ENCODE data around the gene F2RL3.

F2RL3 gene

DNA sequence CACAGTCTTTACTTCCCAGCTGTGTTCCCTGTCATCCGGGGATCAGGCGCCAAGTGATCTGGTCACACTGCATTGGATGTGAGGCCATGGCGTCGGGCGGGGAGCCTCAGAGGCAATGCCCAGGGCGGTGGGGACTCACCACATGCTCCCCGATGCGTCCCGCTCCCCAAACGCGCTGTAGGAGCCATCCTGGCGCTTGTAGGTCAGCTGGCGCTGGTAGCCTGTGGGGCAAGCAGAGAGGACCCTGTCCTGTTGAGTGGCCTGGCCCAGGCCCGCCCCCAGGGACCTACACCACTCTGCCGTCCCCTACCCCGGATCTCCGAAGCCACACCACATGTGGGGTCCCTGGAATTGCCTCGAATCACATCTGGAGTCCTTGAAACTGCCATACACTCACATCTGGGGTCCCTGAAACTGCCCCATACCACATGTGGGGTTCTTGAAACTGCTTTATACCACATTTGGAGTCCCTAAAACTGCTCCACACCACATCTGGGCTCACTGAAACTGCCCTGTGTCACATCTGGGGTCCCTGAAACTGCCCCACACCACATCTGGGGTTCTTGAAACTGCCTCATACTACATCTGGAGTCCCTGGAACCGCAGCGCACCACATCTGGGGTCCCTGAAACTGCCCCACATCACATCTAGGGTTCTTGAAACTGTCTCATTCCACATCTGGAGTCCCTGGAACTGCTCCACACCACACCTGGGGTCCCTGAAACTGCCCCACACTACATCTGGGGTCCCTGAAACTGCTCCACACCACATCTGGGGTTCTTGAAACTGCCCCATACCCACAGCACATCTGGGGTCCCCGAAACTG, 33.2 kb downstream of the F2RL3 start:
- TF ChIP-seq, protein P1, sequence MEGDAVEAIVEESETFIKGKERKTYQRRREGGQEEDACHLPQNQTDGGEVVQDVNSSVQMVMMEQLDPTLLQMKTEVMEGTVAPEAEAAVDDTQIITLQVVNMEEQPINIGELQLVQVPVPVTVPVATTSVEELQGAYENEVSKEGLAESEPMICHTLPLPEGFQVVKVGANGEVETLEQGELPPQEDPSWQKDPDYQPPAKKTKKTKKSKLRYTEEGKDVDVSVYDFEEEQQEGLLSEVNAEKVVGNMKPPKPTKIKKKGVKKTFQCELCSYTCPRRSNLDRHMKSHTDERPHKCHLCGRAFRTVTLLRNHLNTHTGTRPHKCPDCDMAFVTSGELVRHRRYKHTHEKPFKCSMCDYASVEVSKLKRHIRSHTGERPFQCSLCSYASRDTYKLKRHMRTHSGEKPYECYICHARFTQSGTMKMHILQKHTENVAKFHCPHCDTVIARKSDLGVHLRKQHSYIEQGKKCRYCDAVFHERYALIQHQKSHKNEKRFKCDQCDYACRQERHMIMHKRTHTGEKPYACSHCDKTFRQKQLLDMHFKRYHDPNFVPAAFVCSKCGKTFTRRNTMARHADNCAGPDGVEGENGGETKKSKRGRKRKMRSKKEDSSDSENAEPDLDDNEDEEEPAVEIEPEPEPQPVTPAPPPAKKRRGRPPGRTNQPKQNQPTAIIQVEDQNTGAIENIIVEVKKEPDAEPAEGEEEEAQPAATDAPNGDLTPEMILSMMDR (IDR thresholded peaks at IDR 0.05; ENCODE audit: unreplicated experiment in 3 of 3), result no peak
- Mint-ChIP-seq H3K27ac (no peak overlapping the region), H3K4me1 (no peaks in the 10 kb centered on the region), H3K4me3 (no peak overlapping the region), H3K36me3 (ENCODE audit: low read depth) (peaks cover 49% of the 10 kb centered on the region), H3K9me3 (peaks cover 16% of the 10 kb centered on the region), H3K27me3 (ENCODE audit: low read depth) (no peaks in the 10 kb centered on the region)

DNA sequence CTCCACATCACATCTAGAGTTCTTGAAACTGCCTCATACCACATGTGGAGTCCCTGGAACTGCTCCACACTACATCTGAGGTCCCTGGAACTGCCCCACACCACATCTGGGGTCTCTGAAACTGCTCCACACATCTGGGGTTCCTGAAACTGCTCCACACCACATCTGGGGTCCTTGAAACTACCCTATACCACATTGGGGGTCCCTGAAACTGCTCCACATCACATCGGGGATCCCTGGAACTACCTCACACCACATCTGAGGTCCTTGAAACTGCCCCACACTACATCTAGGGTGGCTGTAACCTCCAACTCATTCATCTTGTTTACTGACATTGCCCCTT, 33.8 kb downstream of the F2RL3 start:
- no peak overlapping the region for H3K4me3 Mint-ChIP-seq
- no peaks in the 10 kb centered on the region for H3K4me1 Mint-ChIP-seq
- peaks cover 20% of the 10 kb centered on the region for H3K9me3 Mint-ChIP-seq
- no peaks in the 10 kb centered on the region for H3K27me3 Mint-ChIP-seq (ENCODE audit: low read depth)
- no peak overlapping the region for H3K27ac Mint-ChIP-seq
- peaks cover 51% of the 10 kb centered on the region for H3K36me3 Mint-ChIP-seq (ENCODE audit: low read depth)
- TF ChIP-seq, protein P1 (IDR thresholded peaks at IDR 0.05; ENCODE audit: unreplicated experiment in 3 of 3), result no peak

DNA sequence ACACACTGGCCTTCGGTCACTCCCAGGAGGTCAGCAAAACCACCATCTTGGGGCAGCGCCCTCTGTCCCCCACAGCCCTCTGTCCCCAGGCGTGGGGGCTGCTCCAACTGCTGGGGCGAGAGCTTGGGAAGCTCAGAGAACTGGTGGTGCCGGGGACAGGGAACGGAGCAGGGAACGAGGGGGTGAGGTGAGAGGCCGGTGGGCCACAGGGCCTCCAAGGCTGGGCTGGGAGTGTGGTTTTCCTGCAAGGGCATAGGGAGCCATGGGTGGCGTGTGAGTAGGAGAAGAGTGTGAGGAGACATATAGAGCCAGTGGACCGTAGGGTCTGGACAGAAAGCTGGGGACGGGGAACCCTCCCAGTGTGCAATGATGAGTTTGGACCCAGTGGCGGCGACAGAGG, 34.1 kb downstream of the F2RL3 start:
- H3K27ac Mint-ChIP-seq, result no peak overlapping the region
- H3K36me3 Mint-ChIP-seq (ENCODE audit: low read depth), result peaks cover 54% of the 10 kb centered on the region
- no peak overlapping the region for H3K4me3 Mint-ChIP-seq
- TF ChIP-seq, protein P1 (IDR thresholded peaks at IDR 0.05; ENCODE audit: unreplicated experiment in 3 of 3), result no peak
- H3K27me3 Mint-ChIP-seq (ENCODE audit: low read depth), result no peaks in the 10 kb centered on the region
- H3K9me3 Mint-ChIP-seq, result peaks cover 20% of the 10 kb centered on the region
- H3K4me1 Mint-ChIP-seq, result no peaks in the 10 kb centered on the region

DNA sequence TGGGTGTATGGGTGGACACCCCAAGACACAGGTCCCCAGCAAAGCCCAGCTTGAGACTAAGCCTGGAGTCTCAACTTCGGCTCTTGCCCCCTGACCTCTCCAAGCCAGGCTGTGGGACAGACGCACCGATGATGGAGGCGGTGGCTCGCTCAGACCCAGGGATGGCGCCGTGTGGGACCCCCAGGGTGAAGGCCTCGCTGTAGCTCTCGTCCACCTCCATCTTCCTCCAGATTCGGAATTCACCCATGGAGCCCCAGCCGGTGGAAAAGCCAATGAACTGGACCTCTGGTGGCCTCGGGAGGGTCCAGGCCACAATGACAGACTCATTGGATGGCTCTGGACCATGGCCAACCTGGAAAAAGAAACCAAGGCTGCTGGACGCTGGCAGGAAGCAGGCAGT, 39.1 kb downstream of the F2RL3 start:
- TF ChIP-seq, protein P1 (IDR thresholded peaks at IDR 0.05; ENCODE audit: unreplicated experiment in 3 of 3), result no peak
- Mint-ChIP-seq H3K4me3 (no peak overlapping the region), H3K4me1 (no peaks in the 10 kb centered on the region), H3K36me3 (ENCODE audit: low read depth) (peaks cover 58% of the 10 kb centered on the region), H3K27me3 (ENCODE audit: low read depth) (no peaks in the 10 kb centered on the region), H3K9me3 (peaks cover 37% of the 10 kb centered on the region), H3K27ac (no peak overlapping the region)

DNA sequence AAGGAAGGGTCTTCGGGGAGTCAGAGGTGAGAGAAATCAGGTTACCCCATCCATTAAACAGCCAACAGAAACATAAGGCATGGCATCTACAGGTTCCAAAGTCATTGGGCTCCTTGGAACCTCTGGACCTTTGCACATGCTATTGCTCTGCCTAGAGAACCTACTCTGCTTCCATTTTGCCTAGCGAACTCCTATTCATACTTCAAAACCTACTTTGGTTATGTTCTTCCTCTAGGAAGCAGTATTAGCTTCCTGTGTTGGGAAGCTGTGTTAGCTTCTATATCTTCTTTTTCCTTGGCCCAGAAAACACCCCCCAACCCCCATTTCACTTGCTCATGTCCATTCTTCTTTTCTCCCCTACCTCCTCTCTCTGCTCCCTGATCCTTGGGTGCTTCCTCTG, 39.6 kb downstream of the F2RL3 start:
- peaks cover 56% of the 10 kb centered on the region for H3K36me3 Mint-ChIP-seq (ENCODE audit: low read depth)
- TF ChIP-seq, protein P1 (IDR thresholded peaks at IDR 0.05; ENCODE audit: unreplicated experiment in 3 of 3), result no peak
- no peak overlapping the region for H3K27ac Mint-ChIP-seq
- no peaks in the 10 kb centered on the region for H3K4me1 Mint-ChIP-seq
- no peaks in the 10 kb centered on the region for H3K27me3 Mint-ChIP-seq (ENCODE audit: low read depth)
- H3K9me3 Mint-ChIP-seq, result peaks cover 38% of the 10 kb centered on the region
- H3K4me3 Mint-ChIP-seq, result no peak overlapping the region

DNA sequence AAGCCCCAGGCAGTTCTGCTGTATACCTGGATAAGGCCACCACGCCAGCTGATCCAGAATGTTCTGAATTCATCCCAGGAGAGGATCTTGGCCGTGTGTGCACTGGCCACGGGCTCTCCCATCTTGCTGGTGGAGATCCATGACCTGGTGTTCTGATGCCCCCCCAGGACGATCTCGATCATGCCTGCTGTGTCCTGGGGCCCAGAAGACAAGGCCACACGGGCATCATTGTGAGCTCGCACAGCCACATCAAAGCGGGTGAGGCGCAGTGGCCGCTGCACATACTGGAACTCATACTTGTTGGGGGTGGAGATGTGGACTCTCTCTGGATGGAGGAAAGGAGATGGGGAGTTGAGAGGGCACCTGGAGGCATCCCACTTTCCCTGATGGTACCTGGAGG, 40.1 kb downstream of the F2RL3 start:
- H3K4me1 Mint-ChIP-seq, result no peaks in the 10 kb centered on the region
- H3K27me3 Mint-ChIP-seq (ENCODE audit: low read depth), result no peaks in the 10 kb centered on the region
- peaks cover 44% of the 10 kb centered on the region for H3K9me3 Mint-ChIP-seq
- H3K36me3 Mint-ChIP-seq (ENCODE audit: low read depth), result peaks cover 60% of the 10 kb centered on the region
- no peak overlapping the region for H3K27ac Mint-ChIP-seq
- TF ChIP-seq, protein P1 (IDR thresholded peaks at IDR 0.05; ENCODE audit: unreplicated experiment in 3 of 3), result no peak
- no peak overlapping the region for H3K4me3 Mint-ChIP-seq
